Stimulated activated CD8-positive, alpha-beta memory T cell treated with anti-CD3 and anti-CD28 coated beads, Interleukin-2, amount 100 ng/mL, for 1 hour (primary cell): ENCODE measurements around the gene DAG1.

Experiments used
- DNase-seq, 2 donors: peaks; one replicate each; pipeline ENCODE4 v3.0.0-alpha.2; 2020; ENCODE audit warnings: low read depth in 2 of 2

DAG1 gene

DNA sequence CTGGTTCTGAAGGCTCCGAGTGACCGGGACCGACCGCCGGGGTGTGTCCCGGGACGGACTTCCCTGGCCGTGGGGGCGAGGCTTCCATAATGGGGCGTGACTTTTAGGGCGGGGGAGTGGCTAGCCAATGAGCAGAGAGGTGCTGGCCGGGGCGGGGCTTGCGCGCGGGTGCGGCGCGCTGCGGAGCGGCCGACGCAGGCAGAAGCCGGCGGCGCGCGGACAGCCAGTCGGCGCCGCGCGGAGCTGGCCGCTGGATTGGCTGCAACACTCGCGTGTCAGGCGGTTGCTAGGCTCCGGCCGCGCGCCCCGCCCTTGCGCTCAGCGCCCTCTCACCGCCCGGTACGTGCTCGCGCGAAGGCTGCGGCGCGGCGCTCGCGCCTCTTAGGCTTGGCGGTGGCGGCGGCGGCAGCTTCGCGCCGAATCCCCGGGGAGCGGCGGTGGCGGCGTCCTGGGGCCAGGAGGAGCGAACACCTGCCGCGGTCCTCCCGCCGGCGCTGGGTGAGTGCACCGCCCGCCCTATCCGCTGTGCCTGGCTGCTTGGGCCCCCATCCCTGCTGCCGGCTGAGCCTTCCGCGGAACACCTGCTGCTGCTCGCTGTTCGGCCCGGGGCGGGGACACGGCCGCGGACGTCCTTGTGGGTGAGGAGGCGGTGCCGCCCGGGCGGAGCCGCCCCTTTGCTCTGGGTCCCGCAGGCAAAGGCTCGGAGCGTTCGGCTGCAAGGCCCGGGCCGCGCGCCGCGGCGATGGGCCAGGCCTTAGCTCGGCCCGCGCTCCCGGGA is at the start of gene DAG1:
Gene DAG1 (plus strand): TSS at position 332 of the 778 bp plus-strand sequence. CDS start 40,268 bp downstream, outside the sequence.
- DNase-seq = peak; percentile 90 to 91

DNA sequence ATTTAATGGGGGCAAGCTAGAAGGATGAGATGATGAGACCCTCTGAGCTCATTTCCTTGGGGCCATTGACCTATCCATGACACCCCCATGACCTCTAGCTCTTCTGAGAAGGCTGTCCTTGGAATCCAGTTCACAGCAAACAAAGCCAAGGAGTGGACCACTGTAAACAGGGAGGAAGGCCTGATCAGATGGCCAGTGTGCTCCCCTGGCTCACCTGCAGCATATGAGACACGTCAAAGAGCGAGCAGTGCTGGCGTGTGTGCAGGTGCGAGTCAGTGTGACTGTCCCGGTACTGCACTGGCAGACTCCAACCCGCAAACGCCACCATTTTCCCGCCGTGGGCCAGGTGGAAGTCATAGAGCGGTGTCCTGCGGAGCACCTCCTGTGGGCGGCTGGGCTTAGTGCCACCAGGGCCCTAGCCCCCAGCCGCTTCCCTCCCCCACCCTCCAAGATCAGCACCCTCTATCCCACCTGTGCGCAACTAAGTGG is 48.1 kb upstream of the DAG1 start:
- no peak for DNase-seq

DNA sequence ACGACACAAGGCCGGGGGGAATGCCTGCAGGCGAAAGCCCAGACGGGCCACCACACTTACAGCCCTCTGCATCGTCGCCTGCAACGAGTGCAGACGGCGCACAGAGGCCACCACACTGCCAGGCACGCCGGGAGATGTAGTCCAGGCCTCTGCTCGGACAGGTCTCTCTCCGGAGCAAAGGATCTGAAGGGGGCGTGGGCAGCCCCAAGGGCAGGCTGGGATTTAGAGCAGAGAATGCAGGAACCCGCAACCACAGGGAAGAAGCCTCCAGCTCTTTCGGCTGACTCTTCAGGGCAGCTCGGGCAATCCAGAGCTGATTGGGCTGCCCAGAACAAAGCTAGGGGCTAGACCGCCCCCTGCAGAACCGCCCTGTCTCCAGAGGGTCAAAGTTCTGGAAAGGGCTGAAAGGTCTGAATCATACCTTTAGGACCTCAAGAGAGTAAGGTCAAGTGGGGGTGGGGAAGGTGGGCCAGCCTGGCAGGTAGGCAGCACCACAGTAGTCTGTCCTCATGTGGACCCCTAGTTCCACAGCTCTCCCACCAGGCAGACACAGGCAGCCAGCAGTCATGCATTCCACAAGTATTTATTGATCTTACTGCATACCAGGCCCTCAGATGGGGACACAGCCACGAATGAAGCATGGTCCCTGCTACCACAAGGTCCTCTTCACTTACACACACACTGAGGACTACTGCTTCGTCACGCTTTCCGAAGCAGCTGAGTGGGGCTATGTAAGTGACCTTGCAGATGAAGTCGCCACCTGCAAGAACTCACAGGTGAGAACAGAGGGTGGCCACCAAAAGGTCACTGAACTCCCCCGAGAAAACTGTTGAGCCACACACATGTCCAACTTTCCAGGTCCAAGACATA is 47.5 kb upstream of the DAG1 start, which contains the start of gene AMT:
Gene AMT (minus strand): TSS at position 95 of the 870 bp plus-strand sequence. CDS start 23 bp downstream, at position 72.
- no peak for DNase-seq

DNA sequence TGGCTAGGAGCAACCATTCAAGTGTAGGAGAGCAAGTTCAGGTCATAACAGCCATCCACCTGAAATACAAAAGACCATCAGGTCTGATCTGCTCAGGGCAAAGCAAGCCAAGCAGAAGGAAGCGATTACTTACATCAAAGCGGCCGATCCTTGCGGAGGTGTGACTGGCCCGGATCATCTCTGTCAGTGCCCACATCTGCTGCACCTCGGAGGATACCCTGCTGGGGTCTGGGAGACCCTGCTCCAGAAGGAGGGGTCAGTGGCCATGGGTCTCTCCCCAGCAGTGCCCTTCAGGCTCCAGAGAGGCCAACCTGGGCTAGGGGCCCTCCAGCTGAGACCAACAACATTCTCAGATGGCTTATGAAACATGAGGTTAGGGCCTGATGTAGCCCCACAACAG is 45.3 kb upstream of the DAG1 start:
- no peak for DNase-seq

DNA sequence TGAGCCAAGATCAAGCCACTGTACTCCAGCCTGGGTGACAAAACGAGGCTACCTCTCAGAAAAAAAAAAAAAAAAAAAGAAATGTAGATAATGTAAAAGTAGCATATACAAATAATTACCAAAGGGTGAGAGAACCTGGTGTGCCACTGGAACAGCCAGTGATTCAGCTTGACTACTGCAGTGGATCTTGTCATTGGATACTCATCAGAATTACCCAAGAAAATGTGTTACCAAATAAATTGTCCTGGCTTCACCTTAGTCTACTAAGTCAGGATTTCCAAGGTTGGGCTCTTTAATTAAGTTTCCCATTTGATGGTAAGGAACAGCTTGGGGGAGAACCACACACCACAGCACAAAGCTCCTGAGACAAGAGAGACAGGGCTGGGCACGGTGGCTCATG is 42.5 kb upstream of the DAG1 start:
- no peak for DNase-seq

DNA sequence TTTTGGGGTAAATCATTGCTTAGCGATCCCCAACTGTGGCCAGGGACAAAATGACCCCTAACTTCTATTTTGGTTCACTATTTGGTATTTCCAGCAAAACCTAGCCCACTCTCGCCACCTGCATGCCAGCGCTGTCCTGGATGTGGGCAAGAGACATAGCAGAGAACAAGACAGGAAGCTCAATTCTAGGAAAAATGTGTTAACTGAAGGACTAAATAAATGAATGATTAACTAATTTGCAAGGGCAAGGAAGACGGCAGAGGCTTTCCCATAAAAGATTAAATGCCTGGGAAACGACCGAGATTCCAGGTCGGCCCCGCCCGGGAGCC is 41.4 kb upstream of the DAG1 start:
- DNase-seq = no peak

DNA sequence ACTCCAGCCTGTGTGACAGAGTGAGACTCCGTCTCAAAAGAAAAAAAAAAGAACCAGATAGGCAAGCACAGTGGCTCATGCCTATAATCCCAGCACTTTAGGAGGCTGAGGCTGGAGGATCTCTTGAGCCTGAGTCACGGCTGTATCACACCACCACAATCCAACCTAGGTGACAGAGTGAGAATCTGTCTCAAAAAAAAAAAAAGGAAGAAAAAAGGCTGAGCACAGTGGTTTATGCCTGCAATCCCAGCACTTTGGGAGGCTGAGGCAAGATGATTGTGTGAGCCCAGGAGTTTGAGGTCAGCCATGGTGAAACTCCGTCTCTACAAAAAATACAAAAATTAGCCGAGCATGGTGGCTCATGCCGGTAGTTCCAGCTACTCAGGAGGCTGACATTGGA is 35.3 kb upstream of the DAG1 start:
- DNase-seq = no peak

DNA sequence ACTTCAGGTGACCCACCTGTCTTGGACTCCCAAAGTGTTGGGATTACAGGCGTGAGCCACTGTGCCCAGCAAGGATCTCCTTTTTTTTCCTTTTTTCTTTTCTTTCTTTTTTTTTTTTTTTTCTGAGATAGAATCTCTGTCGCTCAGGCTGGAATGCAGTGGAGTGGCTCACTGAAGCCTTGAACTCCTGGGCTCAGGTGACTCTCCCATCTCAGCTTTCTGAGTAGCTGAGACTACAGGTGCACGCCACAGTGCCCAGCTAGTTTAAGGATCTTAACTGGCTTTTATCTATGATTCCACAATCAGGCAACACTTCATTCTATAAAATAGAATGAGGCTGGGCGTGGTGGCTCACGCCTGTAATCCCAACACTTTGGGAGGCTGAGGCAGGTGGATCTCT is 24.7 kb upstream of the DAG1 start:
- no peak for DNase-seq

DNA sequence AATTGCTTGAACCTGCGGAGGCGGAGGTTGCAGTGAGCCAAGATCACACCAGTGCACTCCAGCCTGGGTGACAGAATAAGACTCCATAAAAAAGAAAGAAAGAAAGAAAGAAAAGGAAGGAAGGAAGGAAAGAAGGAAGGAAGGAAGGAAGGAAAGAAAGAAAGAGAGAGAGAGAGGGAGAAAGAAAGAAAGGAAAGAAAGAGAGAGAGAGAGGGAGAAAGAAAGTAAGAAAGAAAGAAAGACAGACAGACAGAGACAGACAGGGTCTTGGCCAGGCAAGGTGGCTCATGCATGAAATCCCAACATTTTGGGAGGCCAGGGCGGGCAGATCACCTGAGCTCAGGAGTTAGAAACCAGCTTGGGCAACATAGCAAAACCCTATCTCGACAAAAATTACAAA is 16.4 kb upstream of the DAG1 start:
- no peak for DNase-seq

DNA sequence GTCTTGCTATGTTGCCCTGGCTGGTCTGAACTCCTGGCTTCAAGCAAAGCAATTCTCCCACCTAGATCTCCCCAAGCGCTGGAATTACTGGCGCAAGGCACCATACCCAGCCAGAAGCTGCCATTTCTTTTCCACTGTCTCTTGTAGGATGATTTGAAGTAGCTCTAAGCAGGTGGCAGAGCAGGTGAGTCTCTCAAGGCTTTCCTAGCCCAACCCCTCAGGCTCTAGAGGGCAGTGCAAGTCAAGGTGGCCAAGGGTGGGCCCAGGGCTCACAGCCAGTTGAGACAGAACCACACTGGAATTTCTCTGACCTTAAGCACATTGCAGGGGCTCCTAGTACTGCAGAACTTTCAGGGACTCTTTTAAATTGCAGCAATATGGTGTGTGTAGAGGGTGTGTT is 15.6 kb upstream of the DAG1 start:
- no peak for DNase-seq

DNA sequence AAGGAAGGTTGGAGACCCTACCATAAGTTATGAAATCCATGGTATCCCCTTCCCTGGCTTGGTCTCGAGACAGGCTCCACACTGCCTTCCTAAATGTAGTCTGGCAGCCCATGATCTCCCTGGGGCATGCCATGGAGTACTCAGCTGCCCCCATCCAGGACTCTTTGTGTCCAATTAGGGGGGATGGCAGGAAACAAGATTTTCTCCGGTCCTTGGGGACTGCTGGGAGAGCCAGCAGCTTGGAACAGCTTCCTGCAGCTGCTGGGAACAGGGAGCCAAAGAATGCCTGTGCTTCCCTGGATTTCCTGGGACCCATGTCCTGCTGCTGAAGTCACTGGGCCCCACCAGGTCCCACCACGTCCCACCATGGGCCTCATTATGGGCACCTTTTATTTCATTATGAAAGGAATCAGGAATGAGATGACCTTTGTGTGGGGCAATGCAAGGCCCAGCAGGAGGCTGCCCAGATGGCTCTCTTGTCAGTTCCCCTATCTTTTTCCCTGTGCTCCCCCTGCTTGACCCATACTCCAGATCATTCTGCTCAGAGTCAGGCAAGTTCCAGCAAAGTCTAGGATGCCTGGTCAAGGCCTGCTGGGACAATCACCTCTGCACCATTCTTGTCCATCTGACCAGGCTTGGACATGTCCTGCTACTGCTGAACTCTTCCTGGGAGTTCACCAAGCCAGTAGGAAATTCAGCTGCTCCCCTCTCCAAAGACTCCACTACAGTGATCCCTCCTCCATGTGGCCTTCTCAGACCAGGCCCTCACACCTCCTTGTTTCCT is 15.0 kb upstream of the DAG1 start:
- no peak for DNase-seq

DNA sequence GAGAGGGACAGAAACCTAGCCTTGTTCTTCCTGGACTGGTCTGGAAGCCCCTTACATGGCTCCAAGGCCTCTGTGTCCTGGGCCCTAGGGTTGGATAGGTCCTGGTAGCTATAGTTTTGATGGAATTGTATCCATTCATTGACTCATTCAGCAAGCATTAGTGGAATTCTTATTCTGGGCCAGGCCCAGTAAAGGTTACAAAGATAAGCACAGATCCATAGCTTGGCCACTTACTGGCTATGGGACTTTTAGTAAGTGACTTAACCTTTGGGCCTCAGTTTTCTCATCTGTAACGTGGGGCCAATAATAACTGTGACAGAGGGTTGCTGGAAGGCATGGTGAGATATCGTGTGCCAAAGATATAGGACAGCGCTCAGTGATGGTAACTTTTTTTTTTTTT is 13.6 kb upstream of the DAG1 start:
- no peak for DNase-seq

DNA sequence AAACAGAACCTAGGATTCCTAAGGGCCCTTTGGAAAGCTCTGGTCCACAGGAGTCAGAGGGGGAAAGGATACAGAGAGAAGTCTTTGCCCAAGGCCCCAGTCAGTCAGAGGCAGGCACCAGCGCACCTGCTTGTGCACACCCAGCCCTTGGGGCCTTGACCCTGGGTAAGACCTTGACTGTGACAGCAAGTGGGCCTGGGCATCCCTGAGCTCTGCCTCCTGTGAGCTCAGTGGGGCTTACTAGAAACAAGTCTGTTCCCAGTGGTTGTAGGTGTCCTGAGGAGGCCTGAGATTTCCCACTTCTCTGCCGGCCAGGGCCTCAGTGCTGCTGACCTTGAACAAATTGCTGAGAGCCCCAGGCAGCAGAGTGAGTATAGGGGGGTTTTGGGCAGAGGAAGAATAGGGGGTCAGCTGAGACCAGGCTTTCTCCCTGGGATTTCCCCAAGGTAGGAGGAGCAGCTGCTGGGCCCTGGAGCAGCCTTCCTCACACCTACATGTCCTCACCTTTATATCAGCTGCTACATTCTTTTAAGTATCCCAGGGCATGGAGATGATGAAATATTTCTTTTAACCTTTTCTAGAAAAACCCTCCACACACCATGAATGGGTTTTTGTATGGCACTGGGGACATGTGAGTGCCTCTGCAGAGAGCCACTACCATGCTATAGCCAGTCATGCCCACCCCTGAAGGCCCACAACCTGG is 9.7 kb upstream of the DAG1 start:
- DNase-seq = no peak

DNA sequence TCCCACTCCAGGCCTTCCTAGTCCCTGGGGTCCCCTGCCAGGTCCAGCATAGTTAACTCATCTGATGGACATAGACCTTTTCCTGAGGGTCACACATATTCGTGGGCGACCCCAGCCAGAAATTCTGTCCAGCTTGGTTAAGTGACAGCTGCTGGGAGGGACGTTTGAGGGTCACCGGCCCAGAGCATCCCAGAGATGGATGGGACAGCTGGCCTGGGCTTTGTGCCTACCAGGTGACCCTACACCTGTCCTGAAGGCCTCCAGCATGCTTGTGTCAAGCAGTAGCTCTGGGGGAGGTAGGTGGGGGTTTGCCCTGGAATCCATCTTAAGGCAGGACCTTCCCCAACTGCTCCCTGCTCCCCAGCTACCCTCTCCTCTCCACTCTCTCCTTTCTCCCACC is 9.1 kb upstream of the DAG1 start:
- no peak for DNase-seq

DNA sequence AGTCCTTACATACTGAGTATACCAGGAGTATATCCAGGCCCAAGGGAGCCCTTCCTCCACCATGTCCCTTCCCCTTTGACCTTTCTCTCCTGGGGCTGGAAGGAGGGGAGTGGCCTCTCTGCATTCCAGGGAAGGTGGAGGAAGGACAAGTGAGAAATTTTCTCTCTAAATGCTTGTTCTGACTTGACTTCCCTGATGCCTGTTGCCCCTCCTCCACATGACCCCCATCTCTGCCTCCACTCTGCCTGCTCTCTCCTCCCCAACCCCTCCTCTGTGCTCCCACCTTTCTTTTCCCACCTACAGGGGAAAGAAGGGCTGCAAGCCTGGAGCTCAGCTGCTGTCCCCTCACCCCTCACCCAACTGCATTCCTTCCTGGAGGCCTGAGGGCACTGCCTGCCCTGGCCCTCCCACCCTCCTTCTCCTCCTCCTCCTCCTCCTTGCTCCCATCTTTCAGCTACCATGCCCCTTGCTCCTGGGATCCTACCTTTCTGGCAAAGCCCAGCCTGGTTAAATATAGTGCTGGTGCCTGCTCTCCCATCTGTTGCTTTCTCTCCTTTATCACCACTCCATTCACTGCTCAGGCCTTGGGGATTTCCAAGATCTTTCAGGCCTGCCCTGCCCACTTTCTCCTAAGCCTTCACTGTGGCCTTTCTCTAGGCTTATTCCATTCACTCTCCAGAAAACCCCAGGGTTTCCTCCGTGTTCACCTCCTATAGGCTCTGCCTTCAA is 8.5 kb upstream of the DAG1 start:
- DNase-seq = no peak

DNA sequence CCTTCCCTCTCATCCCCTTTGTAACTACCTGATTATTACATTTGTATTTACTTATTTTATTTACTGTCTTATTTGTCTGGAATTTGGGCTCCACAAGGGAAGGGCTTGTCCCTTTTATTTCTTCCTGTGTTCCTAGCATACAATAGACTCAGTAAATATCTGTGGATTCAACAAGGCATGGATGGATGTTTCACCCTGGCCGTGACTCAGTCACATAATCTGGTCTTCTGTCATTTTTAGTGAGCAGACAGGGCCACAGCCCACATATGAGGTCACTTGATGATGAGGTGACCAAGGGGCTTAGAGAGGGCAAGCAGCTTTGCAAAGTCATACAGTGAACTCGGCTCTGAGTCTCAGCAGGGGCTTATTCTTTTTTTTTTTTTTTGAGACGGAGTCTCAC is 7.8 kb upstream of the DAG1 start:
- DNase-seq = no peak

DNA sequence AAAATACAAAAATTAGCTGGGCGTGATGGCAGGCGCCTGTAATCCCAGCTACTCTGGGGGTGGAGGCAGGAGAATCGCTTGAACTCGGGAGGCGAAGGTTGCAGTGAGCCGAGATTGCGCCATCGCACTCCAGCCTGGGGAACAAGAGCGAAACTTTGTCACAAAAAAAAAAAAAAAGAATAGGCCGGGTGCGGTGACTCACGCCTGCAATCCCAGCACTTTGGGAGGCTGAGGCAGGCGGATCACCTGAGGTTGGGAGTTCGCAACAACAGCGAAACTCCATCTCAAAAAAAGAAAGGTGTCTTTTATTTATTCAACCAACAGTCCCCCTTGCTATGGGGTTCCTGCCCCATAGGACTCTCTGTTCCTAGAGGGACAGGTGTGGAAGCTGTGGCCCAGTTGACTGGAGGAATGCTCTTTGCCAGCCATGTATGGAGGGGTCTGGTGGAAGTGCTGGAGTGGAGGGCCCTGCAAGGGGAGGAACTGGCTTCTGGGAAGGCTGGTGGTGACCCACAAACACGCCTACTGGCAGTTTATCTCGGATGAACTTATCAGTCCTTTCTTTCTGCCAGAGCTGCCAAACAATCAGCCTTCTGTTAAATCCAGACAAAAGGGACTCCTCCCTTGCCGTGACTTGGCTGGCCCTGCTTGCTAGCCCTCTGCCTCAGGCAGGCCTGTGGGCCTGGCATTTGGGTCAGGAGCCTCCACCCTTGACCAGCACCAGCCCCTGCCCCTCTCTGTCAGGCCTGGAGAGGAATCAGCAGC is 4.6 kb upstream of the DAG1 start:
- no peak for DNase-seq

DNA sequence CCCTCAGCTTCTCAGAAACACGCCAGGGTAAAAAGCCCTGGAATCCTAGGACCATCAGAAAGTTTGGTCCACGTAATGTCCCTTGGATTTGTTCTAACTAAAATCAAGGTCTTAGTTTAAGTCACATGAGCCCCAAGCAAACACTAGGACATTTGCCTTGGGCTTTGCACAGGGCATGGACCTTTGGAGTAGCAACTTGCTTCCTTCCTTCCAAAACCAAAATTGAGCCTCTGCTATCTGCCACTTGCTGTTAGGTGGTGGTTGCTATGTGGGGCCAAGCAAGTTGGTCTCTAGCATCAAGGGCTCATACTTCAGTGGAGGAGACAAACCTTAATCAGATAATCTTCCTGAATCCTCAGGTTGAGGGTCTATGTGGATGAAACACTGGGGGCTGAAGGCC is 4.0 kb upstream of the DAG1 start:
- no peak for DNase-seq

DNA sequence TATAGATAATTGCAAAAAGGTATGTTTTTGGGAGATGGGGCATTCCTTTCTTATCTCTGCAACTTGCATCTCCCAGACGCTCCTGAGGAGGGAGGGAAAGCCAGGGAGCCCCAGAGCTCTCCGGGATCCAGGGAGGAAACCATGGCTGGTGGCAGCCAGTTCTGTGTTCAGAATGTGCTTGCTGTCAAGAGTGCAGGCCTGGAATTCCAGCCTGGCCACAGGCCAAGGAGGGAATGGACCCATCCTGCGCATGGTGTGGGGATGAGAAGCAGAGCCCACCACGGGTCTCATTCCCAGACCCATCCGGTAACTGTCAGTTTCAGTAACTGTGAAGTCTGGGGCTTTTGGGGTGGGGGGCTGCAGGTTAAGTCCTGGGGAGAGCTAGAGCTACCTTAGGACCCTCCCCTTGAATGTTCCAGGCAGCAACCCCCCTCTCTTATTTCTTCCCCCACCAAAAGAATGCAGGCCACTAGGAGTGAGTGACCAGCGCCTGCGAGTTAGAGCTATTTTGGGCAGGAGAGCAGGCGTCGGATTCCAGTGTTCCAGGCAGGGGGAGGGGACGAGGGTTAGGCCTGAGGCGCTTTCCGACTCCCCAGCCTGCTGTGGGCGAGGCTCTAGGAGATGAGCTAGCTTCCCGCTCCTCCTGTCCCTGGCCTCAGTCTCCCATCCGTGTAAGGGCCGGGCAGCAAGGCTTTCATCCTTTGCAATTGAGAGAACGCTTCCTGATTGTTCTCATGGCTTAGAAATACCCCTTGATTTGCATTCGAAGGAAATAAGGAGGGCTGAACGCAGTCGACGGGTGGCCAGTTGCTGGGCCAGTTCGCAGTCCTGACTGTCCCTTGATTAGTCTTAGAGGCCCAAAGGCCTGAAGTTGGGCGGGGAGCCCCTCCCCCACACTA is 781 bp upstream of the DAG1 start:
- DNase-seq = no peak
